WERI-Rb-1 (cell line): ENCODE results near the gene ULK1.

ENCODE experiments used
- DNase-seq: peaks from one replicate; pipeline ENCODE4 v3.0.0-alpha.2; 2020
- H3K27ac ChIP-seq: fragments of 250-450 bp; sonication (Bioruptor Pico); 2 replicates; pipeline ENCODE4 v1.5.1; 2020; ENCODE audit warnings: mild to moderate bottlenecking, moderate library complexity
- H3K27me3 ChIP-seq: fragments of 250-450 bp; sonication (Bioruptor Pico); 2 replicates; pipeline ENCODE4 v1.5.1; 2021; ENCODE audit warnings: mild to moderate bottlenecking, low read depth, moderate library complexity; ENCODE audit not compliant: insufficient read depth, severe bottlenecking
- H3K36me3 ChIP-seq: fragments of 250-450 bp; sonication (Bioruptor Pico); 2 replicates; pipeline ENCODE4 v1.5.1; 2020; ENCODE audit warnings: mild to moderate bottlenecking, moderate library complexity
- H3K4me3 ChIP-seq: 2 replicates; pipeline ENCODE4 v1.5.1; 2011; ENCODE audit warnings: low read depth, mild to moderate bottlenecking, control low read depth, low read length
- H3K9me3 ChIP-seq: fragments of 250-450 bp; sonication (Bioruptor Pico); 2 replicates; pipeline ENCODE4 v1.5.1; 2021; ENCODE audit warnings: mild to moderate bottlenecking, moderate library complexity; ENCODE audit not compliant: severe bottlenecking
- TF ChIP-seq, protein P1 (sequence below): IDR thresholded peaks from 2 replicates; pipeline ENCODE4 v1.5.1; 2011; ENCODE audit warnings: low read depth, mild to moderate bottlenecking, control low read depth, inconsistent platforms, low read length

Gene ULK1

GRCh38 chr12:131962069-131962468 is 67.6 kb downstream of the ULK1 start:
- H3K27ac ChIP-seq = no peak overlapping the region
- no peaks in the 10 kb centered on the region for H3K27me3 ChIP-seq
- no peak for DNase-seq
- H3K9me3 ChIP-seq = no peaks in the 10 kb centered on the region
- peaks cover 24% of the 10 kb centered on the region for H3K36me3 ChIP-seq
- H3K4me3 ChIP-seq = no peak overlapping the region
- TF ChIP-seq, protein P1, sequence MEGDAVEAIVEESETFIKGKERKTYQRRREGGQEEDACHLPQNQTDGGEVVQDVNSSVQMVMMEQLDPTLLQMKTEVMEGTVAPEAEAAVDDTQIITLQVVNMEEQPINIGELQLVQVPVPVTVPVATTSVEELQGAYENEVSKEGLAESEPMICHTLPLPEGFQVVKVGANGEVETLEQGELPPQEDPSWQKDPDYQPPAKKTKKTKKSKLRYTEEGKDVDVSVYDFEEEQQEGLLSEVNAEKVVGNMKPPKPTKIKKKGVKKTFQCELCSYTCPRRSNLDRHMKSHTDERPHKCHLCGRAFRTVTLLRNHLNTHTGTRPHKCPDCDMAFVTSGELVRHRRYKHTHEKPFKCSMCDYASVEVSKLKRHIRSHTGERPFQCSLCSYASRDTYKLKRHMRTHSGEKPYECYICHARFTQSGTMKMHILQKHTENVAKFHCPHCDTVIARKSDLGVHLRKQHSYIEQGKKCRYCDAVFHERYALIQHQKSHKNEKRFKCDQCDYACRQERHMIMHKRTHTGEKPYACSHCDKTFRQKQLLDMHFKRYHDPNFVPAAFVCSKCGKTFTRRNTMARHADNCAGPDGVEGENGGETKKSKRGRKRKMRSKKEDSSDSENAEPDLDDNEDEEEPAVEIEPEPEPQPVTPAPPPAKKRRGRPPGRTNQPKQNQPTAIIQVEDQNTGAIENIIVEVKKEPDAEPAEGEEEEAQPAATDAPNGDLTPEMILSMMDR = no peak

DNA sequence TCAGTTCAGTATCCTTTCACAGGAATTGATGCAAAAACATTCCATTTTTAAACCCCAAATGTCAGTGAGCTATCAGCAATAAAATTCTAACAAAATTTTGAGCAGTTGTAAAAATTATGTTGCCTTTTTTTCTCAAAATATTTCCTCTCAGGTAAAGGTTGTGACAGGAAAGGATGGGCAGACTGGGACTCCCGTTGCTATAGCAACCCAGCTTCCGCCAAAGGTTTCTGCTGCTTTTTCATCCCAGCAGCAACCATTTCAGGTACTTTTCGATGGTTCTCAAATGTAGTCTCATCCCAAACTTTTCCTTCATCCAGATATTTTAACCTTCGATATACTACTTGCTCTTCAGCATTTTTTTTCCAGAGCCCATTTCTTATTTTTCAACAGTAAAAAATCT is 69.0 kb downstream of the ULK1 start:
- H3K27ac ChIP-seq = no peak overlapping the region
- no peaks in the 10 kb centered on the region for H3K27me3 ChIP-seq
- no peaks in the 10 kb centered on the region for H3K9me3 ChIP-seq
- peaks cover 24% of the 10 kb centered on the region for H3K36me3 ChIP-seq
- H3K4me3 ChIP-seq = no peak overlapping the region
- TF ChIP-seq, protein P1 = no peak
- DNase-seq = no peak

DNA sequence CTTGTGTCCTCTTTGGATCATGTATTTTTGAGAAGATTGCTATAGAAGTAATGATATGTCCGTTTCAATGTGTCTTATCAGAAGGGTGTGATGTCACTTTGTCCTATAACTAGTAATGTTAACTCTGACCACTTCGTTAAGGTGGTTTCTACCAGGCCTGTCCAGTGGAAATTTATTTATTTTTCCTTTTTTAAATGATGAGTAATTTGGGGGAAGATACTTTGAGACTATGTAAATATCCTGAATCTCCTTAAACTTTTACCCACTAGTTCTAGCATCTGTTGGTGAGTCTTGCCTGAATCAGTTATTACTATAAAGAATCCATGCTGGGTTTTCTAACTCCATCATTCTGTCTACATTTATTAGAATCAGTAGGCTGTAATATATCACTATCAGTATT is 70.7 kb downstream of the ULK1 start:
- Histone ChIP-seq H3K36me3 (peaks cover 24% of the 10 kb centered on the region), H3K27ac (no peak overlapping the region), H3K4me3 (no peak overlapping the region), H3K27me3 (no peaks in the 10 kb centered on the region), H3K9me3 (no peaks in the 10 kb centered on the region)
- TF ChIP-seq, protein P1 = no peak
- no peak for DNase-seq

DNA sequence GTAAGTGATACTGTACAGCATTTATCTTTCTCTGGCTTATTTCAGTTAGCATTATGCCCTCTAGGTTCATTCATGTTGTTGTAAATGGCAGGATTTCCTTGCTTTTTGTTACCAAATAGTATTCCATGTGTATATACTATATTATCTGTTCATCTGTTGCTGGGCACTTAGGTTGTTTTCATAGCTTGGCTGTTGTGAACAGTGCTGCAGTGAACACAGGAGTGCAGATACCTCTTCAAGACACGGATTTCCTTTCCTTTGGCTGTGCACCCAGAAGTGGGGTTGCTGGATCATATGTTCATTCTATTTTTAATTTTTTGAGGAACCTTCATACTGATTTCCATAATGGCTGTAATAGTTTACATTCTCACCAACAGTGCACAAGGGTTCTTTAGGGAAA is 76.8 kb downstream of the ULK1 start:
- no peak overlapping the region for H3K27ac ChIP-seq
- H3K9me3 ChIP-seq = no peaks in the 10 kb centered on the region
- no peak overlapping the region for H3K4me3 ChIP-seq
- no peaks in the 10 kb centered on the region for H3K27me3 ChIP-seq
- peaks cover 3% of the 10 kb centered on the region; the same call in 1 of the 2 replicates for H3K36me3 ChIP-seq
- TF ChIP-seq, protein P1 = no peak
- DNase-seq = no peak
